Tibial nerve (tissue), 4 donors: Measurements from ENCODE around the gene ELMO2. TPM values are rescaled to one million over a fixed set of nuclear protein-coding genes. Genes with fewer than 3 reads are reported as not detected.
"Not testable (repeated sequence)": the region's sequence is repeated elsewhere in the genome, so short reads cannot be mapped to it uniquely, and the experiment has no call there.

ENCODE experiments used
- DNase-seq, 2 donors: peaks; one replicate each; pipeline ENCODE4 v3.0.0-alpha.2; 2019; ENCODE audit warnings: low spot score in 2 of 2
- H3K27ac ChIP-seq, 4 donors: fragments of 200-600 bp; sonication (generic) in 3 of 4; one replicate each; pipeline ENCODE4 v1.5.1; 2017 to 2019; ENCODE audit warnings: mild to moderate bottlenecking in 1 of 4
- H3K27me3 ChIP-seq, 2 donors: fragments of 200-600 bp; sonication (generic) in 1 of 2; one replicate each; pipeline versions ENCODE4 v1.5.1 to v1.6.0; 2017 to 2019
- H3K36me3 ChIP-seq, 3 donors: fragments of 200-600 bp; sonication (generic); one replicate each; pipeline ENCODE4 v1.5.1; 2018 to 2019
- H3K4me1 ChIP-seq, 4 donors: fragments of 200-600 bp; sonication (generic) in 3 of 4; one replicate each; pipeline ENCODE4 v1.5.1; 2017 to 2019
- H3K4me3 ChIP-seq, 4 donors: fragments of 200-600 bp; sonication (generic) in 3 of 4; one replicate each; pipeline ENCODE4 v1.5.1; 2017 to 2019; ENCODE audit warnings: mild to moderate bottlenecking in 1 of 4, moderate library complexity in 1 of 4
- H3K9me3 ChIP-seq, 4 donors: fragments of 200-600 bp; sonication (generic) in 3 of 4; one replicate each; pipeline ENCODE4 v1.5.1; 2017 to 2019
- CTCF ChIP-seq, 5 experiments: fragments of 200-600 bp in 3 of 5; fragments of 450-650 bp in 2 of 5; sonication (generic) in 3 of 5; IDR thresholded peaks; one replicate each; pipeline ENCODE4 v1.5.1; 2016 to 2019; ENCODE audit warnings: antibody characterized with exemption in 5 of 5, mild to moderate bottlenecking in 3 of 5, moderate library complexity in 2 of 5
- EP300 ChIP-seq, 2 donors: sonication (generic); formaldehyde crosslinking; IDR thresholded peaks; one replicate each; pipeline ENCODE4 v1.6.1; 2017; ENCODE audit warnings: antibody characterized with exemption in 2 of 2, mild to moderate bottlenecking in 1 of 2
- POLR2A ChIP-seq, 2 donors: fragments of 450-650 bp; IDR thresholded peaks; one replicate each; pipeline ENCODE4 v1.6.1; 2017; ENCODE audit warnings: antibody characterized with exemption in 2 of 2, mild to moderate bottlenecking in 2 of 2, moderate library complexity in 2 of 2
- WGBS, 2 donors: methylation state at CpG; one replicate each; pipeline ENCODE4 v1.1.5; 2018; 5-methylcytosine and 5-hydroxymethylcytosine counted together
- total RNA-seq, 4 donors: library from RNA; depleted of rRNA; stranded (reverse); fragments of >200 nt; gene quantifications; one replicate each; pipeline ENCODE4 v1.1.0, GENCODE V29; 2016

ELMO2 gene
- total RNA-seq, 4 donors from 2014 or later = 56.7 to 78.9 (median 70.5) TPM

- no peak overlapping the region for H3K4me3 ChIP-seq
- DNase-seq = no peak
- TF ChIP-seq POLR2A (IDR thresholded peaks at IDR 0.05) (no peak), EP300 (IDR thresholded peaks at IDR 0.05) (no peak), CTCF (IDR thresholded peaks at IDR 0.05) (no peak)
- peaks cover 5 to 58% (median 9%) of the 10 kb centered on the region in 3 donors for H3K36me3 ChIP-seq
- H3K9me3 ChIP-seq = no peaks in the 10 kb centered on the region
- H3K4me1 ChIP-seq = peaks cover 0 to 67% (median 25%) of the 10 kb centered on the region in 4 donors
- 63 to 66% methylated on average over 11 of the region's 11 CpGs for WGBS, 2 donors
- no peak overlapping the region for H3K27ac ChIP-seq
- H3K27me3 ChIP-seq = no peaks in the 10 kb centered on the region
Measured at GRCh38 chr20:46394872-46395760, 11.3 kb downstream of the ELMO2 start.

GRCh38 chr20:46393967-46394366 is 12.4 kb downstream of the ELMO2 start:
- peaks cover 0 to 56% (median 13%) of the 10 kb centered on the region in 4 donors for H3K4me1 ChIP-seq
- H3K27me3 ChIP-seq = no peaks in the 10 kb centered on the region
- no peak overlapping the region for H3K27ac ChIP-seq
- no peak for TF ChIP-seq POLR2A (IDR thresholded peaks at IDR 0.05)
- TF ChIP-seq EP300 (IDR thresholded peaks at IDR 0.05) = no peak
- no peak for TF ChIP-seq CTCF (IDR thresholded peaks at IDR 0.05)
- 59 to 80% methylated on average over 6 of the region's 6 CpGs for WGBS, 2 donors
- H3K4me3 ChIP-seq = no peak overlapping the region
- DNase-seq = no peak
- peaks cover 5 to 69% (median 9%) of the 10 kb centered on the region in 3 donors for H3K36me3 ChIP-seq
- H3K9me3 ChIP-seq = no peaks in the 10 kb centered on the region

GRCh38 chr20:46388937-46389336 is 17.5 kb downstream of the ELMO2 start:
- H3K36me3 ChIP-seq = peaks cover 5 to 100% (median 15%) of the 10 kb centered on the region in 3 donors
- H3K4me3 ChIP-seq = no peak overlapping the region
- no peaks in the 10 kb centered on the region for H3K27me3 ChIP-seq
- H3K27ac ChIP-seq = no peak overlapping the region
- no peaks in the 10 kb centered on the region for H3K9me3 ChIP-seq
- 88% methylated on average over 10 of the region's 10 CpGs for WGBS, 2 donors
- H3K4me1 ChIP-seq = peaks cover 0 to 6% (median 0%) of the 10 kb centered on the region in 4 donors
- TF ChIP-seq CTCF (IDR thresholded peaks at IDR 0.05) = no peak
- no peak for TF ChIP-seq EP300 (IDR thresholded peaks at IDR 0.05)
- TF ChIP-seq POLR2A (IDR thresholded peaks at IDR 0.05) = no peak
- DNase-seq = no peak

GRCh38 chr20:46388201-46388836 is 18.1 kb downstream of the ELMO2 start:
- no peak for DNase-seq
- TF ChIP-seq EP300 (IDR thresholded peaks at IDR 0.05) = no peak
- TF ChIP-seq POLR2A (IDR thresholded peaks at IDR 0.05) = no peak
- TF ChIP-seq CTCF (IDR thresholded peaks at IDR 0.05) = no peak
- 81 to 83% methylated on average over 5 of the region's 5 CpGs for WGBS, 2 donors
- Histone ChIP-seq H3K4me3 (no peak overlapping the region), H3K27me3 (no peaks in the 10 kb centered on the region), H3K36me3 (peaks cover 5 to 100% (median 16%) of the 10 kb centered on the region in 3 donors), H3K27ac (no peak overlapping the region), H3K9me3 (no peaks in the 10 kb centered on the region), H3K4me1 (peaks cover 0 to 5% (median 0%) of the 10 kb centered on the region in 4 donors)

- H3K9me3 ChIP-seq, H3K27me3 ChIP-seq, H3K4me3 ChIP-seq, H3K4me1 ChIP-seq, H3K27ac ChIP-seq, DNase-seq: not testable (repeated sequence)
- peaks cover 0 to 100% (median 18%) of the 10 kb centered on the region in 3 donors for H3K36me3 ChIP-seq
- 90 to 92% methylated on average over 3 of the region's 3 CpGs for whole genome bisulfite sequencing, 2 donors
Measured at GRCh38 chr20:46387054-46387453, 19.4 kb downstream of the ELMO2 start.
